Bone marrow (tissue), 2 donors: ENCODE results near the gene ARV1.
"Not testable (repeated sequence)": the region's sequence is repeated elsewhere in the genome, so short reads cannot be mapped to it uniquely, and the experiment has no call there.

Experiments
- DNase-seq, 2 donors: peaks; one replicate each; lab custom pipeline; 2025; lab: John Stamatoyannopoulos, UW

ARV1 gene

GRCh38 chr1:231045286-231045685, 66.4 kb downstream of the ARV1 start:
- no peak for DNase-seq

GRCh38 chr1:231045921-231046729, 67.2 kb downstream of the ARV1 start:
- not testable (repeated sequence) for DNase-seq

- DNase-seq: no peak
Observed at GRCh38 chr1:231046730-231047395, 68.0 kb downstream of the ARV1 start.

- not testable (repeated sequence) for DNase-seq
Observed at GRCh38 chr1:231047529-231047928, 68.6 kb downstream of the ARV1 start.

- not testable (repeated sequence) for DNase-seq
Observed at GRCh38 chr1:231048419-231048818, 69.5 kb downstream of the ARV1 start.

- DNase-seq: no peak
Observed at GRCh38 chr1:231049121-231049979, 70.5 kb downstream of the ARV1 start.
